Esophagus muscularis mucosa (tissue), 4 donors: ENCODE measurements around the gene GPT2. TPM values are rescaled to one million over a fixed set of nuclear protein-coding genes. Genes with fewer than 3 reads are reported as not detected.

ENCODE experiments used
- DNase-seq: peaks from one replicate; pipeline ENCODE4 v3.0.0-alpha.2; 2017; ENCODE audit errors: extremely low spot score
- H3K27ac ChIP-seq, 4 donors: fragments of 200-600 bp; sonication (generic); replicated peaks in 1 of 4; 1 replicate in 3 of 4; 2 replicates in 1 of 4; pipeline ENCODE4 v1.5.1; 2016 to 2019; ENCODE audit warnings: mild to moderate bottlenecking in 1 of 4
- H3K27me3 ChIP-seq, 4 donors: fragments of 200-600 bp; sonication (generic); one replicate each; pipeline versions ENCODE4 v1.5.1 to v1.6.0; 2016 to 2019
- H3K36me3 ChIP-seq, 4 donors: fragments of 200-600 bp; sonication (generic); one replicate each; pipeline ENCODE4 v1.5.1; 2016 to 2019
- H3K4me1 ChIP-seq, 4 donors: fragments of 200-600 bp; sonication (generic); one replicate each; pipeline ENCODE4 v1.5.1; 2016 to 2019
- H3K4me3 ChIP-seq, 4 donors: fragments of 200-600 bp; sonication (generic); 1 replicate in 2 of 4; 2 replicates in 2 of 4; pipeline ENCODE4 v1.5.1; 2016 to 2019; ENCODE audit warnings: mild to moderate bottlenecking in 4 of 4, moderate library complexity in 1 of 4
- H3K9me3 ChIP-seq, 4 donors: fragments of 200-600 bp; sonication (generic); 1 replicate in 3 of 4; 2 replicates in 1 of 4; pipeline ENCODE4 v1.5.1; 2016 to 2019
- CTCF ChIP-seq, 3 experiments: fragments of 200-600 bp in 2 of 3; fragments of 450-650 bp in 1 of 3; sonication (generic) in 2 of 3; IDR thresholded peaks; one replicate each; pipeline ENCODE4 v1.5.1; 2017 to 2019; ENCODE audit warnings: antibody characterized with exemption in 3 of 3, mild to moderate bottlenecking in 2 of 3, moderate library complexity in 1 of 3
- EP300 ChIP-seq: sonication (generic); formaldehyde crosslinking; IDR thresholded peaks from one replicate; pipeline ENCODE4 v1.6.1; 2017; ENCODE audit warnings: antibody characterized with exemption
- POLR2A ChIP-seq: fragments of 450-650 bp; IDR thresholded peaks from one replicate; pipeline ENCODE4 v1.6.1; 2017; ENCODE audit warnings: antibody characterized with exemption, moderate library complexity, mild to moderate bottlenecking, low read depth
- POLR2AphosphoS5 ChIP-seq, 2 donors: sonication (generic); formaldehyde crosslinking; IDR thresholded peaks; one replicate each; pipeline ENCODE4 v1.6.1; 2017; ENCODE audit warnings: antibody characterized with exemption in 2 of 2
- WGBS: methylation state at CpG from one replicate; pipeline ENCODE4 v1.1.5; 2018; 5-methylcytosine and 5-hydroxymethylcytosine counted together
- intact Hi-C: fragments of 100-400 bp; cut with DNase I; formaldehyde crosslinking; loops from one replicate; pipeline ENCODE4 v1.15.1; 2023
- total RNA-seq, 4 donors: library from RNA; depleted of rRNA; stranded (reverse); fragments of >200 nt; gene quantifications; one replicate each; pipeline versions ENCODE4 v1.1.0 to v1.2.1, GENCODE V29; 2016

Gene GPT2
- total RNA-seq, 4 donors from 2014 or later, result 2.5 to 5.7 (median 3.6) TPM

GRCh38 chr16:46871597-46871996, 12.6 kb upstream of the GPT2 start:
- Histone ChIP-seq H3K4me1 (no peaks in the 10 kb centered on the region), H3K27ac (no peak overlapping the region), H3K36me3 (no peaks in the 10 kb centered on the region), H3K9me3 (no peaks in the 10 kb centered on the region), H3K27me3 (no peaks in the 10 kb centered on the region), H3K4me3 (no peak overlapping the region)
- no peak for TF ChIP-seq POLR2A
- TF ChIP-seq CTCF (IDR thresholded peaks at IDR 0.05), result no peak
- TF ChIP-seq POLR2AphosphoS5 (IDR thresholded peaks at IDR 0.05), result no peak
- no peak for TF ChIP-seq EP300
- no peak for DNase-seq
- 75% methylated on average over 5 of the region's 8 CpGs for WGBS
- intact Hi-C loops, result no loop called here

- TF ChIP-seq EP300, result no peak
- no peak for TF ChIP-seq CTCF (IDR thresholded peaks at IDR 0.05)
- no peak for TF ChIP-seq POLR2AphosphoS5 (IDR thresholded peaks at IDR 0.05)
- no peak for TF ChIP-seq POLR2A
- H3K27me3 ChIP-seq, result no peaks in the 10 kb centered on the region
- H3K27ac ChIP-seq, result no peak overlapping the region
- no peak for DNase-seq
- WGBS, result 88% methylated on average over 3 of the region's 3 CpGs
- no peaks in the 10 kb centered on the region for H3K36me3 ChIP-seq
- intact Hi-C loops, result no loop called here
- H3K9me3 ChIP-seq, result no peaks in the 10 kb centered on the region
- no peak overlapping the region for H3K4me3 ChIP-seq
- no peaks in the 10 kb centered on the region for H3K4me1 ChIP-seq
Observed at GRCh38 chr16:46873201-46873600, 11.0 kb upstream of the GPT2 start.

GRCh38 chr16:46875243-46875642, 8.9 kb upstream of the GPT2 start:
- Histone ChIP-seq H3K27me3 (no peaks in the 10 kb centered on the region), H3K4me1 (no peaks in the 10 kb centered on the region), H3K4me3 (no peak overlapping the region), H3K9me3 (no peaks in the 10 kb centered on the region), H3K36me3 (no peaks in the 10 kb centered on the region), H3K27ac (no peak overlapping the region)
- TF ChIP-seq POLR2A (no peak), EP300 (no peak), CTCF (IDR thresholded peaks at IDR 0.05) (no peak), POLR2AphosphoS5 (IDR thresholded peaks at IDR 0.05) (no peak)
- intact Hi-C loops, result no loop called here
- 94% methylated on average over 8 of the region's 8 CpGs for WGBS
- no peak for DNase-seq

- no peak for DNase-seq
- no peaks in the 10 kb centered on the region for H3K27me3 ChIP-seq
- peaks cover 12 to 25% (median 20%) of the 10 kb centered on the region in 4 donors for H3K4me1 ChIP-seq
- H3K27ac ChIP-seq, result peak overlapping the region in 1 of 4 donors; percentile 30
- intact Hi-C loops, result no loop called here
- H3K9me3 ChIP-seq, result no peaks in the 10 kb centered on the region
- 79% methylated on average over 8 of the region's 9 CpGs for WGBS
- H3K36me3 ChIP-seq, result no peaks in the 10 kb centered on the region
- no peak overlapping the region for H3K4me3 ChIP-seq
- TF ChIP-seq CTCF (IDR thresholded peaks at IDR 0.05) (no peak), EP300 (no peak), POLR2A (no peak), POLR2AphosphoS5 (IDR thresholded peaks at IDR 0.05) (no peak)
Observed at GRCh38 chr16:46882304-46882939, 1.7 kb upstream of the GPT2 start.

GRCh38 chr16:46882940-46883307, 1.2 kb upstream of the GPT2 start:
- 93% methylated on average over 6 of the region's 6 CpGs for WGBS

More at GRCh38 chr16:46882940-46883307, 1.2 kb upstream of the GPT2 start:
- Histone ChIP-seq H3K36me3 (no peaks in the 10 kb centered on the region), H3K27ac (peak overlapping the region in 2 of 4 donors; percentile 75 to 80), H3K27me3 (no peaks in the 10 kb centered on the region), H3K4me1 (peaks cover 12 to 25% (median 20%) of the 10 kb centered on the region in 4 donors), H3K4me3 (peak overlapping the region in 1 of 4 donors; percentile 83), H3K9me3 (no peaks in the 10 kb centered on the region)
- TF ChIP-seq EP300, result no peak
- no peak for TF ChIP-seq POLR2AphosphoS5 (IDR thresholded peaks at IDR 0.05)
- TF ChIP-seq CTCF (IDR thresholded peaks at IDR 0.05), result no peak
- TF ChIP-seq POLR2A, result no peak
- no peak for DNase-seq
- intact Hi-C loops, result no loop called here
